Stimulated activated CD8-positive, alpha-beta memory T cell treated with anti-CD3 and anti-CD28 coated beads, Interleukin-12 subunit alpha, Interleukin-12 subunit beta, amount 100 ng/mL, for 24 hours (primary cell): ENCODE results near the gene WAC.
A peak's percentile ranks its signal among the peaks of the same experiment; 100 is the strongest.
"Not testable (repeated sequence)": the region's sequence is repeated elsewhere in the genome, so short reads cannot be mapped to it uniquely, and the experiment has no call there.

Experiments
- DNase-seq: peaks from one replicate; pipeline ENCODE4 v3.0.0-alpha.2; 2020; ENCODE audit errors: extremely low read depth

Gene WAC

DNA sequence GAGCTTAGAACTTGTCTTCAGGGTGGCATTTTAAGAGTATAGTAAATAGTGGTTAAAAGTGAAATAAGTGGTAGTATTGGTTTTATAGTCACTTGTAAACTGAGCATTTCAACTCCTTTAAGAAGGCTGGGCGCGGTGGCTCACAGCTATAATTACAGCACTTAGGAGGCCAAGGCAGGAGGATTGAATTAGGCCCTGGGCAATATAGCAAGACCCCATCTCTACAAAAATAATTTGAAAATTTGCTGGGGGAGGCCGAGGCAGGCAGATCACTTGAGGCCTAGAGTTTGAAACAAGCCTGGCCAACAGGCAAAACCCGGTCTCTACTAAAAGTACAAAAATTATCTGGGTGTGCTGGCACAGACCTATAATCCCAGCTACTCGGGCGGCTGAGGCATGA lies 80.0 kb downstream of the WAC start:
- DNase-seq, result no peak

DNA sequence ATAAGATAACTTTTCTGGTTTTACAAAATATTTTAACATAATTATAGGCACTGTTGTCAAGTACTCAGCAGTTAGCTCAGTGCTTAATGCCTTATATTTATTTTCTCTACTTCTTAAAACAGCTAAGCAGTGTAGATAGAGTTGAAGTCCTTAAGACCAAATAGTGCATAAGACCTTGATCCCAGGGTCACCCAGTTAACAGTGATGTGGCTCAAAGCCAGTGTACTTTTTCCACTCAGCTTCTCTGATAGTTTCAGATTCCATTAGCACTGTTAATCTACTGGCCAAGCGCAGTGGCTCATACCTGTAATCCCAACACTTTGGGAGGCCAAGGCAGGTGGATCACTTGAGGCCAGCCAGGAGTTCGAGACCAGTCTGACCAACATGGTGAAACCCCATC lies 83.6 kb downstream of the WAC start:
- DNase-seq, result no peak

DNA sequence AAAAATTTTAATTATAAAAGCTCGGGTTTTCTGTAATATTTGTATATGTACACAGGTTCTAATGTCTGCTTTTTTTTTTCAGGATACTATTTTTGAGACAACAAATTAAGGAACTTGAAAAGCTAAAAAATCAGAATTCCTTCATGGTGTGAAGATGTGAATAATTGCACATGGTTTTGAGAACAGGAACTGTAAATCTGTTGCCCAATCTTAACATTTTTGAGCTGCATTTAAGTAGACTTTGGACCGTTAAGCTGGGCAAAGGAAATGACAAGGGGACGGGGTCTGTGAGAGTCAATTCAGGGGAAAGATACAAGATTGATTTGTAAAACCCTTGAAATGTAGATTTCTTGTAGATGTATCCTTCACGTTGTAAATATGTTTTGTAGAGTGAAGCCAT lies 86.5 kb downstream of the WAC start:
- no peak for DNase-seq

DNA sequence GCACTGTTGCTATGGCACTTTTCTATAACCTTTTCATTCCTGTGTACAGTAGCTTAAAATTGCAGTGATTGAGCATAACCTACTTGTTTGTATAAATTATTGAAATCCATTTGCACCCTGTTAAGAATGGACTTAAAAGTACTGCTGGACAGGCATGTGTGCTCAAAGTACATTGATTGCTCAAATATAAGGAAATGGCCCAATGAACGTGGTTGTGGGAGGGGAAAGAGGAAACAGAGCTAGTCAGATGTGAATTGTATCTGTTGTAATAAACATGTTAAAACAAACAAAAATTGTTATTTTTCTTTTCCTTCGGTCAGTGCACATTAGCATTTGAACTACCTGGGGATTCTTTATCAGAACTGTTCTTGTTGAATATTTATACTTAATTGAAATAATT lies 87.3 kb downstream of the WAC start:
- DNase-seq, result no peak

DNA sequence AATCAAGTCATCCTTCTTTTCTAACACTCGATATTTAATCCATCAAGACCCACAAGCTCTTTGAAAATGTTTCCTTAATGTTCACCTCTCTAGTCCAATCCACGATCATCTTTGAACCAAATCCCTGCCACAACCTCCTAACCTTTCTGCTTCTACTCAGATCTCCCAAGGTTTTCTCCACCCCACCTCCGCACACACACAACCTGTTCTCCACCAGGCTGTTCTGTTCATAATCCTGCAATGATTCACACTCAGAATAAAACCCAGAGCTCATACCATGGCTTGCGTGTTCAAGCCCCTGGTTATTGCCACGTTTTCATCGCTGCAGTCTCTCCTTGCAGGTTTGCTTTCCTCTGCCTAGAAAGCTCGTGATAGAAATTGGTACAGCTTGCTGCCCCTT lies 90.6 kb downstream of the WAC start:
- DNase-seq, result no peak

DNA sequence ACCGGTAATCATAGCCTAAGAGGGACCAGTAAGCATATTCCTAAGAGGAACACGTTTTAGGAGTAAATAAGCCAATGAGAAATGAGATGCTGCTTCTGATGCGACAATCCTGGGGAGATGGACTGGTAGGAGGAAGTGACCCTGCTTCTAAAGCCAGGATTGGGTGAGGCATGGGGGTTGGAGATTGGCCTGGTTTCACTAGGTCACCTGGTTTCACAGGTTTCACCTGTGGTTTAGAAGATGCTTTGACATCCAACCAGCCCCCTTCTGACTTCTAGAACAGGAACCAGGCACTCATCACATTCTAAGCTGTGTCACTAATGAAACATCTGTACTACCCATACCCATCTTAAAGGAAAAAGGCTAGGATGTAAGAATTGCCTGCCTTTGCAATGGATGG lies 91.4 kb downstream of the WAC start:
- DNase-seq, result no peak

DNA sequence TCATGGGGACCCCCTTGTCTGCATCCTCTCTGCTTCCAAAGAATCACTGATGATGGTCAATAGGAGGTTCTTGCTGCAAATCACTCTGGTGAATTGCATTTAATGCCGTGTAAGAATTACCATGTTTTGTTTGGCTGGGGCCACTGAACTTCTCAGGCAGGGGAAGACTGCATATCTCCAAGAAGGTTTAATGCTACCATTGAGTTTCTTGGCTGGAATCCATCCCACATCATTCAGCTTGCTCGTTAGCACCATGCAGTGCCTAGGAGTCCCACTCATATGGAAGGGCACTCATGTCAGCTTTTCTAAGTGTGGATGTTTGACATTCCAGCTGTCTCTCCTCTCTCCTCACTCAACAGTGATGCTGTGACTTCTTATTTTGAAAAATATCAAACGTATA lies 94.2 kb downstream of the WAC start:
- no peak for DNase-seq

DNA sequence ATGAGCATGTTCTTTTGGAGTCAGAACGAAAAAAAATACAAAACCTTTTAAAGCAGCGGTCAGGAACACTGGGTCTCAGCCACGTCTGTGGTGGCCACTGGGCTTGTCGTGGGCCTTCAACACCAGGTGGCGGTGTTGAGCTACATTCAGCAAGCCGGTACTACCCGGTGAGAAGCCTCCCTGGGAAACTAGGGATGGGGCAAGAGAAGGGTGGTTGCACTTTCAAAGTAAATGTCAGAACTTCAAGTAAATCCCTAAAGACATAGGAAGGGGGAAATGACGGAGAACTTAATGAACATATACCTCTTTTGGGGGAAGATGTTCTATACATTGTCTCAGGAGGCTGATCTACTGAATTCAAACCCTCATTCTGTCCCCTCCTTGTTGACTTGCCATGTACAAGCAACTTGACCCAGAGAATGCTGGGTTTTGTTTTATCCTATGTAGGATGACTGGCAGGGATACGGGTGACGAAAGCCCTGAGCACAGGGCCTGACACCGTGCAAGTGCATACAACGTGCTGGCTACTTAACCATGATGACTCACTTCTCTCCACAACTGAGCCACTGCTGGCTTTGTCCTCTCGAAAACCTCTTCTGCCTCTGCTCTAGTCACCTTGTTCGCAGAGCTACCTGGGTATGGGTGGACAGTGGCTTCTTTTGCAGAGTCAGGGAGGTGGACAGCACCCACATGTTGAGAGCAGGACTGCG lies 95.4 kb downstream of the WAC start:
- DNase-seq, result peak; percentile 21

DNA sequence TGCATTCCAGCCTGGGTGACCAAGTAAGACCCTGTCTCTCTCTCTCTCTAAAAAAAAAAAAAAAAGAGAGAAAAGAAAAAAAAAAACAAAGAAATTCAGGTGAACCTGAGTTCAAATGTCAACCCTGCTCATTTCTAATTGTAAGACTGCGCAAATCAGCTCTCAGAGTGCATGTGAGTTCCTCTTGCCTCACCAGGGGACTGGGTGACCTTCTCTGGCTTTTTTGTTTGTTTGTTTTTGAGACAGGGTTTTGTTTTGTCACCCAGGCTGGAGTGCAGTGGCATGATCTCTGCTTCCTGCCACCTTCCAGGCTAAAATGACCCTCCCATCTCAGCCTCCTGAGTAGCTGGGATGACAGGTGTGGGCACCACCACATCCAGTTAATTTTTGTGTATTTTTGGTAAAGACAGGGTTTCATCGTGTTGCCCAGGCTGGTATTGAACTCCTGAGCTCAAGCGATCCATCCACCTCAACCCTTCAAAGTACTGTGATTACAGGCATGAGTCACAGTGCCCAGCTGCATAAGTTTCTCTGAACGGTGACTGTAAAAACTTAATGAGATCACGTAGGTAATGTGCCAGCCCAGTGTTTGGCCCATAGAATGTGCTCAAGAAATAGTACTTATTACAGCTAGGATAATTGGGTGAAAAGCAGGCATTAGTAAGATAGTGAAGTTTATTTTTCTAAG lies 99.1 kb downstream of the WAC start:
- no peak for DNase-seq

DNA sequence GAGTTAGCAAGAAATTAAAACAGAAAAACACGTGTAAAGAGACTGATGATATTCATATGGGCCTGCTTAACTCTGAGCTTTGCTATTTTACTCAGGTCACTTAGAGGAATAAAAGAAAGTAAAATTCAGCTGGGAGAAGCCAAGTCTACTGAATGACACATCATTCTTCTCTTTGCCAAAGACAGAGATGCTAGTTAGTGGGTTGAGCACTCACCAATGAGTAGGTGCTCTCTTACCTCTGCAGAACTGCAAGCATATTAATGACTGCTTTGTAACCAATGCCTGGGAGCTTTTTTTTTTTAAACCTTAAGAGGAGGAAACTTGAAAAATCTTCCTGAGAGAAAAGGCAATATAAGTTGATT lies 99.6 kb downstream of the WAC start:
- DNase-seq, result no peak

DNA sequence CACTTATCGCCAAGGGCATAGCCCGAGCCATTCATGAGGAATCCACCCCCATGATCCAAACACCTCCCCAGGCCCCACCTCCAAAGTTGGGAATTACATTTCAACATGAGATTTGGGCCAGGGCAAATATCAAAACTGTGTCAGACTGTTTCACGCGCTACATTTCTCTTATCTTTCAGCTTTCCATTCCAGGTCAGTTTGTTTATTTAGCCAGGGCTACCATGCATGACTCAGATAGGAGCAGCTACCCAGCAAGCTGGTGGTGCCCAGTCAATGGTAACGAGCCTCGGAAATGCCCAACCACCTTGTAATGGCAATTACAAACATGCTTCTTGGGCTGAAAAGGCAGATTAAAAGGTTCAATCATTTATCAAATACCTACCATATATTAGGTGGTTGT lies 100.8 kb downstream of the WAC start:
- no peak for DNase-seq

DNA sequence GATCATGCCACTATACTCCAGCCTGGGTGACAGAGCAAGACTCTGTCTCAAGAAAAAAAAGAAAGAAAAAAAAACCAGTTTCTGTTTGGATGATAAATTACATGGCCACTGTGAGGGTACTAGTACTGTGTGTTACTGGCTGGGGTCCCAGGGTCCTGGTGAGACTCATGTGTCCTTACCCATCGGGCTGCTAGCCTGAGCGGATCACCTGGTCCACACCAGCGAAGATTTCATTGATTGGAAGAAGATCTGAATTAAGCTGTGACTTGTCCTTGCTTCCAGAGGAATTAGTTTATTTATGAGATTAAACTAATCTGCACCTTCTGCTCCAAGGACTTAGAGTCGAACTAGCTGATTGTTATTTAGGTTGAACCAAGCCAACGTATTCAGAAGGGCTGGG lies 104.4 kb downstream of the WAC start:
- DNase-seq, result no peak

DNA sequence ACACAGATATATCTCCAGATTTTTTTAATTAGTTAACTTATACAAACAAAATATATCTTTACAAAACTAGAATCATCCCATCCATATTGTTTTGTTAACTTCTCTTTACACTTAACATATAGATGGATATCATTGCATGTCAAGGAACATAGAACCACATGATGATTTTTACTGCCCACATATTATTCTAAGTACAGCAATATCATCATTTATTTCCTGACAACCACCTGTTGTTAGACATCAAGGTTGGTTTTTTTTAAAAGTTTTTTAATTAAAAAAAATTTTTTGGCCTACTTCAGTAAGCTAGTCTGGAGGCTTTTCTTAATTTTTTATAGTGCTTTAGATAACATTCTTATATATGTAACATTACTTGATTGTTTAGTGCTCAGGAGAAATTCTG lies 105.5 kb downstream of the WAC start:
- DNase-seq, result no peak

DNA sequence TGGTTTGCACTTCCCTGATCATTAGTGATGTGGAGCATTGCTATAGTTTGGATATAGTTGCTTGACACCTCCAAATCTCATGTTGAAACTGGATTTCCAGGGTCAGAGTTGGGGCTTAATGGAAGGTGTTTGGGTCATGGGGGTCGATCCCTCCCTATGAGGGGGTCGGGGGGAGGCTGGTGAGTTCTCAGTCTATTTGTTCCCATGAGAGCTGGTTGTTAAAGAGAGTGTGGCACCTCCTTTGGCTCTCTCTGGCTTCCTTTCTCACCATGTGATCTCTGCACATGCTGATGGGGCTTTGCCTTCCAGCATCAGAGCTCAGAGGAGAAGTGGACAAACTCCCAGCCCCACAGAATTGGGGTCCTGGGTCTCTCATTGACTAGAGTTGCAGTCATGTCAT lies 107.6 kb downstream of the WAC start:
- no peak for DNase-seq

DNA sequence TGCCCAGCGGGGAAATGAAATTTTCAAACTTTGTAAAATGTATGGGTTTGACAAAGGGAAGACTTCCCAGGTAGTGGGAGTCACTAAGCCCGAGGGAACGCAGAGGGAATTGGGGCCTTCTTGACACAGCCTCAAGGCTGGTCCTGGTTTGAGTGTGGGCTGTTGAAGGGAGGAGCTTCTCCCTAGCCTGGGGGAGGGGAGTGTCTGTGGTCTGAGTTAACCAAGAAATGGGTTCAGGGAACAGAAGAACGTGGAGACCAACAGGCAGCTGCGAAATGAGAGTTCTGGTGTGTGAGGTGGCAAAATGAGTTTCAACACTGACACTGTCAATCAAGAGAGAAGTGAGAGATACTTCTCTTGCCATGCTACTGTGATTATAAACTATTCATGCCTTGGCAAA lies 111.7 kb downstream of the WAC start:
- no peak for DNase-seq

DNA sequence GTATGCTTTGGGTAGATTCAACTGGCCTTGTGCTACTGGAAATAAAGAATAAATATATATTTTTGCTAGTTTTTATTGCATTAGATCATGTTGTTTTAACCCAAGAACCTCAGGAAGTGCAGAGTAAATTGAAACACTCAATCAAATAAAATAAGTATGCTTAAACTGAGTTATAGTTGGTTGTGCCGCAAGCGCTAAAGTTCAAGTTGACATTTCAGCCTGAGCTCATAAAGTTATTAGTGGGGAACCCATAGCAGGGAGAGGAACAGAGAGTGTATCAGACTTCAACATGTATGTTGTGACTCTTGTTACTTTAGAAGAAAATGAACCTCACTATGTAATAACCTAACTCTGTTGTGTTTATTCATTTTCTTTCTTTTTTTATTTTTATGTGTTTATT lies 119.2 kb downstream of the WAC start:
- no peak for DNase-seq

DNA sequence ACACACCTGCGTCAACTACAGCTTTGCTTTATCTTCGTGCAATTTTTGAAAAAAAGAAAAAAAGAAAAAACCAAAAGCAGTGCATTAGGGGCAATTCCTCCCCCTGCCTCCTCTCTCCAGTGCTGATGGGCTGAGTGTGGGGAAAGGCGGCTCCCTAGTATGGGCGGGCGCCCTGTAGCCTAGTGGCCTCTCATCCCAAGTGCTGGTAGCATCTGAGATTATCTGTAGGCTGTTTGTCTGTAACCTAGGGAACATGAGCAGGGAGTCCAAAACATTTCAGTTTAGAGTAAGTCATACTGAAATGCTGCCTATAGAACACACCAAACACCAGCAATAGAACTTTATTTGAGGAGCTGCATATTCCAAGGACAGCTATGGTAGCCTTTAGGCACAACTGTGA lies 119.8 kb downstream of the WAC start:
- DNase-seq, result no peak

DNA sequence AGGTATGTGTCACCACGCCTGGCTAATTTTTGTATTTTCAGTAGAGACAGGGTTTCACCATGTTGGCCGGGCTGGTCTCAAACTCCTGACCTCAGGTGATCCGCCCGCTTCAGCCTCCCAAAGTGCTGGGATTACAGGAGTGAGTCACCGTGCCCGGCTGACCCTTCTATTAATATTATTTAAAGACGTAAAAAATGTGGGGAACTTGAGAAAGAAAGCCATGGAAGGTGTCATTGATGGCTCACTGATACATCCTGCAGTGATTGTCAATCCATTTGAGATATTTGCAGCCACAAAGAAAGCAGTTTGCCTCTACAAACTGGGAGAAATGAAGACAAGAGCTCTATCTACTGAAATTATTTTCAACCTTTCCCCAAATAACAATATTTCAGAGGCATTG lies 125.9 kb downstream of the WAC start:
- not testable (repeated sequence) for DNase-seq

DNA sequence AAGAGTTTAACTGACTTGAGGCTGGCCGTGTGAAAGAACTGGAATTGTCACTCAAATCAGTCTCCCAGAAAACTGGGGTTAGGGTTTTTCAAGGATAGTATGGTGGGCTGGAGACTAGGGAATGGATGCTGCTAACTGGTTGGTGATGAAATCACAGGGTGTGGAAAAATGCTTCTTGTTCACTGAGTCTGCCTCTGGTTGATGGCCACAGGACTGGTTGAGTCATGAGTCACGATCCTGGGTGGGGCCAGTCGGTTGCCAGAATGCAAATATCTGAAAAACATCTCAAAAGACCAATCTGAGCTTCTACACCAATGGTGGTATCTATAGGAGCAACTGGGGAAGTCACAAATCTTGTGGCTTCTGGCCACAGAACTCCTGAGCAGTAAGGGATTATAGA lies 128.1 kb downstream of the WAC start:
- DNase-seq, result no peak

DNA sequence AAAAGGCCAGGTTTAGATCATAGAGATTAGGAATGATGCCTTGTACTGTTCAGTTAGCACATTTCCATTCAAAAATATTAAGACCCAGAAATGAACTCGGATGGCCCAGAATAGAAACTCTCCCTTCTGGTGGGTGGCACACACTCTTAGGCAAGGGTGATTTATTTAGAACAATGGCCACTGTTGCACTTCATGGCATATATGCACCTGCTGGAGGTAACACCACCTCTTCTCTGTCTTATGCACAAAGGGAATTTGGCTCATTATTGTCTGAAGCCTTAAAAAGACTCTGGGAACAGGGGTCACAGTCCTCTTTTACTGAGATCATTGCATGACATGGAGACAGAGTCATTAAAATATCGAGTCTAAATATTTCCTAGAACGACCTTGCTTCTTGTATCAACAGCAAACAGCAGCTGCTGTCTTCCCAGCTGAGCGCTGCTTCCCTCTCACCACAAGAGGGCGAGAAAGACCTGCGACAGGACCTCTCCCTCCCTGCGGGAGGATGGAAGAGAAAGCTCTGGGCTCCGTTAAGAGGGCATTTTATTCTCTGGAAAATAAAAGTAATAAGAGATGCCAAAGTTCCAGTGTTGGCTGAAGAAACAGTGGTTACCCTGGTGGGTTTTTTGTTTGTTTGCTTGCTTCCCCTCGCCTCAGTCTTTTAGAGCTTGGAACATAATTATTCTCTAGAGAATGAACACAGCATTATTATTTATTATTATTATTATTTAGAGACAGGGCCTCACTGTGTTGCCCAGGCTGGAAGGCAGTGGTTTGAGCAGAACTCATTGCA lies 130.9 kb downstream of the WAC start:
- DNase-seq, result peak; percentile 27

DNA sequence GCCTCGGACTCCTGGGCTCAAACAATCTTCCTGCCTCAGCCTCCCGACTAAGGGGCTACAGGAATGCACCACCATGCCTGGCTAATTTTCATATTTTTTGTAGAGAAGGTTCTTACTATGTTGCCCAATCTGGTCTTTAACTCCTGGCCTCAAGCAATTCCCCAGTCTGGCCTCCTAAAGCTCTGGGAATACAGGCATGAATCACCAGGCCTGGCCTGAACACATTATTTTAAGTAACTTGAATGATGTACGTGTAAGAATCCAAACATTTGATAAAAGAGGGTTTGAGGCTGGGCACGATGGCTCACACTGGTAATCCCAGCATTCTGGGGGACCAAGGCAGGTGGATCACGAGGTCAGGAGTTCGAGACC lies 131.4 kb downstream of the WAC start:
- no peak for DNase-seq

DNA sequence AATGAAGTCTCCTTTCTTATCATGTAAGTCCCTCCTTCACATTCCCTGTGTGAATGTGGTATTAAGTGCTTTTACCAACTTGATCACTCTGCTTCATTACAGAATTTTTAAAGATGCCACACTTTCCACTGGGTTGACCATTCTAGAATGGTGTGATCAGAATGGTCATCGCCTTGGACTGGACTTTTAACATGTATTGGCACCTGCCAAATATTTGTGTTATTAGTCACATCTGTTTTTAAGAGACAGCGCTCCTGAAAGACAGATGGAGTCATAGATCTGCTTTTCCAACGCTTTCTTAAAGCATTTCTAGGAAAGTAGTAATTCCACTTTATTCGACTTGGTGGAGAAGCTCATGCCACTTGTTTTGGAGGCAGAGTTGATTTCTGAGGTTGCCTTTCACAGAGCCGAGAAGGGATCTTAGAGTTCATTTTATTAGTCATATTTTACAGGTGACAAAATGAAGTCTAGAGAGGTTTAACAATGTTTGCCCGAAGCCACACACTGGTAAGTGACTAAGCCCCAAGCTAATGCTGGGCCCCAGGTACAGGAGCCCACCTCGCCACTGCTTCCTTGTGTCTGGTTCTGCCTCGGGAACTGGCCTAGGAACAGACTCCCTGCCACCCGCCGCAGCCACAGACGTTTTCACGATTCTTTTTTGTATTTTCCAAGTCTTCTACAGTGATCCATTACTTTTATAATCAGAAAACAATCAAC lies 134.0 kb downstream of the WAC start:
- no peak for DNase-seq
